ENCODE results near the gene TGM3.

DNA sequence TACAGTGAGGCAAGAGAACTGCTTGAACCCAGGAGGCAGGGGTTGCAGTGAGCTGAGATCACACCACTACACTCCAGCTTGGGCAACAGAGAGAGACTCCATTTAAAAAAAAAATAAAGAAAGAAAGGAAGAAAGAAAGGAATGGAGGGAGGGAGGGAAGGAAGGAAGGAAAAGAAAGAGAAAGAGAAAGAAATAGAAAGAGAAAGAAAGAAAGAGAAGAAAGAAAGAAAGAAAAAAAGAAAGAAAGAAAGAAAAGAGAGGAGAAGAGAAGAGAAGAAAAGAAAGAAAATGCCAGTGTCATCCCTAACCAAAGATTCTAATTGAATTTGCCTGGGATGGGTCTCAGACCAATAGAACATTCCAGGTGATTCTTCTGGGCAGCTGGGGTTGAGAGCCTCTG is 4.2 kb downstream of the TGM3 start:
- TF ChIP-seq POLR2AphosphoS5 (IDR thresholded peaks at IDR 0.05) (no peak), SMC3 (conservative IDR thresholded peaks at IDR 0.05; ENCODE audit: poor library complexity) (no peak), CTCF (IDR thresholded peaks at IDR 0.05; ENCODE audit: poor library complexity, severe bottlenecking) (no peak), RAD21 (conservative IDR thresholded peaks at IDR 0.05) (no peak), EP300 (conservative IDR thresholded peaks at IDR 0.05; ENCODE audit: poor library complexity, severe bottlenecking) (no peak), EZH2 (IDR thresholded peaks at IDR 0.05; ENCODE audit: borderline replicate concordance, insufficient read depth, low read length, poor library complexity, severe bottlenecking) (no peak), MXI1 (conservative IDR thresholded peaks at IDR 0.05; ENCODE audit: poor library complexity, severe bottlenecking) (no peak)

All from neural cell (in vitro differentiated cells).